Endothelial cell (in vitro differentiated cells): ENCODE measurements around the gene LEMD1. TPM values are rescaled to one million over a fixed set of nuclear protein-coding genes. Genes with fewer than 3 reads are reported as not detected.

Experiments
- DNase-seq: peaks from one replicate; pipeline ENCODE4 v3.0.0; 2021; ENCODE audit warnings: low spot score
- H3K27ac Mint-ChIP-seq: one replicate; pipeline ENCODE4 v1.8.0; 2021; ENCODE audit warnings: mixed read lengths, inconsistent platforms; ENCODE audit not compliant: unreplicated experiment
- H3K27me3 Mint-ChIP-seq: one replicate; pipeline ENCODE4 v1.8.0; 2021; ENCODE audit warnings: mild to moderate bottlenecking, moderate library complexity, mixed read lengths, inconsistent platforms; ENCODE audit not compliant: unreplicated experiment
- H3K36me3 Mint-ChIP-seq: one replicate; pipeline ENCODE4 v1.8.0; 2021; ENCODE audit warnings: mild to moderate bottlenecking, low read depth, mixed read lengths, inconsistent platforms; ENCODE audit not compliant: unreplicated experiment
- H3K4me1 Mint-ChIP-seq: one replicate; pipeline ENCODE4 v1.8.0; 2021; ENCODE audit warnings: mild to moderate bottlenecking, mixed read lengths, inconsistent platforms; ENCODE audit not compliant: unreplicated experiment
- H3K4me3 Mint-ChIP-seq: one replicate; pipeline ENCODE4 v1.8.0; 2021; ENCODE audit warnings: mild to moderate bottlenecking, mixed read lengths, inconsistent platforms; ENCODE audit not compliant: unreplicated experiment
- H3K9me3 Mint-ChIP-seq: one replicate; pipeline ENCODE4 v1.8.0; 2021; ENCODE audit warnings: mixed read lengths, inconsistent platforms; ENCODE audit not compliant: unreplicated experiment
- long read RNA-seq: library from polyadenylated mRNA; unstranded; transcript quantifications from one replicate; pipeline ENCODE4 v2.0.0, GENCODE V29; 2020; ENCODE audit not compliant: unreplicated experiment
- total RNA-seq: library from RNA; stranded (reverse); fragmentation: NEBNext Ultra II Directional; extraction: Animal tissue kit (Norgen Biotek cat#: 25700); gene quantifications from one replicate; pipeline ENCODE4 v1.2.1, GENCODE V29; 2021; ENCODE audit not compliant: unreplicated experiment
- TF ChIP-seq, protein P1 (sequence below): fragments of 200-600 bp; sonication (generic); IDR thresholded peaks from one replicate; pipeline ENCODE4 v1.5.0; 2021; ENCODE audit warnings: antibody characterized with exemption; ENCODE audit not compliant: unreplicated experiment

LEMD1 gene, protein sequence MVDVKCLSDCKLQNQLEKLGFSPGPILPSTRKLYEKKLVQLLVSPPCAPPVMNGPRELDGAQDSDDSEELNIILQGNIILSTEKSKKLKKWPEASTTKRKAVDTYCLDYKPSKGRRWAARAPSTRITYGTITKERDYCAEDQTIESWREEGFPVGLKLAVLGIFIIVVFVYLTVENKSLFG
- 3.0 TPM for total RNA-seq
- long read RNA-seq = 0 reads

DNA sequence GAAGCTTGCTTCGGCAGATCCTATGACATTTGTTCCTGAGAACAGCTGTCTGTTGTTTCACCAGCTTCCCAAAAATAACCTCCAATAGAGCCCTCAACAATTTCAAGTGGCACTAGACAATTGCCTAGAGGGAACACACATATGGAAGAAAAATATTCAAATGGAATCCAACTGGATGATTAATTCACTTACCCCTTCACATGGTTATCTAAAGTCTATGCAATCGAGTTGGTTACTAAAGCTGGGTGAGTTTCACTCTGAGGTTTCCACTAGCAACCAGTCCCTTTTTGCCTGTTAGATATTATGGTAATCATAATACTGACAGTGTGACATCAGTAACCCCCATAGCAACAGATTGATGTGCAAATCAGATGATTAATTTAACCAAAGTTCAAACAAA, at the start of gene LEMD1:
Gene LEMD1 (minus strand): TSS at position 259 of the 400 bp plus-strand sequence. CDS start 1,520 bp downstream, outside the sequence.
- Mint-ChIP-seq H3K27ac (no peak within 1 kb of the TSS), H3K4me3 (no peak within 1 kb of the TSS), H3K4me1 (peaks cover 14% of the 10 kb centered on the region), H3K27me3 (peaks cover 1% of the 10 kb centered on the region), H3K36me3 (no peaks in the 10 kb centered on the region), H3K9me3 (no peaks in the 10 kb centered on the region)
- TF ChIP-seq, protein P1, sequence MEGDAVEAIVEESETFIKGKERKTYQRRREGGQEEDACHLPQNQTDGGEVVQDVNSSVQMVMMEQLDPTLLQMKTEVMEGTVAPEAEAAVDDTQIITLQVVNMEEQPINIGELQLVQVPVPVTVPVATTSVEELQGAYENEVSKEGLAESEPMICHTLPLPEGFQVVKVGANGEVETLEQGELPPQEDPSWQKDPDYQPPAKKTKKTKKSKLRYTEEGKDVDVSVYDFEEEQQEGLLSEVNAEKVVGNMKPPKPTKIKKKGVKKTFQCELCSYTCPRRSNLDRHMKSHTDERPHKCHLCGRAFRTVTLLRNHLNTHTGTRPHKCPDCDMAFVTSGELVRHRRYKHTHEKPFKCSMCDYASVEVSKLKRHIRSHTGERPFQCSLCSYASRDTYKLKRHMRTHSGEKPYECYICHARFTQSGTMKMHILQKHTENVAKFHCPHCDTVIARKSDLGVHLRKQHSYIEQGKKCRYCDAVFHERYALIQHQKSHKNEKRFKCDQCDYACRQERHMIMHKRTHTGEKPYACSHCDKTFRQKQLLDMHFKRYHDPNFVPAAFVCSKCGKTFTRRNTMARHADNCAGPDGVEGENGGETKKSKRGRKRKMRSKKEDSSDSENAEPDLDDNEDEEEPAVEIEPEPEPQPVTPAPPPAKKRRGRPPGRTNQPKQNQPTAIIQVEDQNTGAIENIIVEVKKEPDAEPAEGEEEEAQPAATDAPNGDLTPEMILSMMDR = no peak
- DNase-seq = no peak

GRCh38 chr1:205470131-205470530, 48.3 kb upstream of the LEMD1 start:
- H3K36me3 Mint-ChIP-seq = no peaks in the 10 kb centered on the region
- H3K27me3 Mint-ChIP-seq = peaks cover 7% of the 10 kb centered on the region
- H3K9me3 Mint-ChIP-seq = no peaks in the 10 kb centered on the region
- no peak for DNase-seq
- peaks cover 6% of the 10 kb centered on the region for H3K4me1 Mint-ChIP-seq
- H3K4me3 Mint-ChIP-seq = no peak overlapping the region
- TF ChIP-seq, protein P1 = no peak
- H3K27ac Mint-ChIP-seq = no peak overlapping the region

DNA sequence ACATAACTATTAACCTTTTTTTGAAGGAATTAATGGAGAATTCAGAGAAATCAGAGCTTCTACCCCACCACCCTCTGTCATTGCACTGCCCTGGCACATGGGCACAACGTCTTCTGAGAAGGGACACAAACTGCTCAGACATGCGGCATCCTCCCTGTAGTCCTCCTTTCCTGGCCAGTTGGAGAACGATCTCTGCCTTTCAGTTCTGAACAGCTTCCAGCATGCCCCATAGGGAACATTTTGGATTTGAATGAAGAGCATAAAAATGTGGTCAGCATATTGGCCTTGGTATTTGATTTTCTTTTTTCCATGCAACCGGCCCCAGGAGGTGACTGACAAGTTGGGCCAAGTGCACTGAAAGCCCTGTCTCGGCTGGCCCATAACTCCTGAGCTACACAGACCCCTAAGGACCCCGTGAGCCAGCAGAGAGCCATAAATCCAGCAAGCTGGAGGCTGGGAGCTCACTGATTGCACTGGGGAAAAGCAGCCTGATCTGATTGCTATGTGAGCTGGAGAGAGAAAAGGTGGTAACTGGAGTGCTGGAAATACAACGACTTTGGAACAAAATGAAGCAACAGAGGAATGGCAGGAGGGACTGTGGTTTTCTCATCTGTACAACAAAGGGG, 44.9 kb upstream of the LEMD1 start:
- peaks cover 4% of the 10 kb centered on the region for H3K27me3 Mint-ChIP-seq
- H3K27ac Mint-ChIP-seq = no peak overlapping the region
- H3K9me3 Mint-ChIP-seq = no peaks in the 10 kb centered on the region

DNA sequence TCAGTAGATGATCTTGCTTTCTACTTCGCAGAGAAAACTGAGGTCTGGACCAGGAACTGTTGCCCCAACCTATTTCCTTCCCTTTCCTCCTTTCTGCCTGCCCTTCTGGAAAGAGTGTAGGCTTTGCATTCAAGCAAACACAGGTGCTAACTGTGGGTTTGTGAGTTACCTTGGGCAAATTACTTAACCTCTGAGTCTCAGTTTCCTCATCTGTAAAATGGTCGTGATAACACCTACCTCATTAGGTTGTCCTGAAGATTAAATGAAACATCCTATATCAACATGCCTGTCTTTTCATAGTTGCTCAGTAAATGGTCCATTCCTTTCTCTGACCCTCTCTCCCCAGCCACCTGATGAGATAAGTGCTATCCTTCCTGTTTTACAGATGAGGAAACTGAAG, 43.5 kb upstream of the LEMD1 start:
- Mint-ChIP-seq H3K36me3 (no peaks in the 10 kb centered on the region), H3K9me3 (no peaks in the 10 kb centered on the region), H3K4me3 (no peak overlapping the region), H3K27ac (no peak overlapping the region), H3K4me1 (no peaks in the 10 kb centered on the region), H3K27me3 (peaks cover 6% of the 10 kb centered on the region)
- DNase-seq = no peak
- TF ChIP-seq, protein P1 = no peak

More for the DNA sequence above, 44.9 kb upstream of the LEMD1 start:
- no peak overlapping the region for H3K4me3 Mint-ChIP-seq
- no peaks in the 10 kb centered on the region for H3K36me3 Mint-ChIP-seq
- TF ChIP-seq, protein P1 = no peak
- DNase-seq = no peak
- no peaks in the 10 kb centered on the region for H3K4me1 Mint-ChIP-seq
